GM23248 (cell line): ENCODE results near the gene PIP4K2A.
"Not testable (repeated sequence)": the region's sequence is repeated elsewhere in the genome, so short reads cannot be mapped to it uniquely, and the experiment has no call there.

ENCODE experiments used
- EZH2 ChIP-seq: fragments of 200-600 bp; sonication (generic); IDR thresholded peaks from 2 replicates; pipeline ENCODE4 v1.6.1; 2018; ENCODE audit warnings: antibody characterized with exemption, mild to moderate bottlenecking; ENCODE audit not compliant: insufficient read depth, poor library complexity, severe bottlenecking
- EZH2phosphoT487 ChIP-seq: fragments of 200-600 bp; sonication (generic); IDR thresholded peaks from 2 replicates; pipeline ENCODE4 v1.6.1; 2018; ENCODE audit warnings: antibody characterized with exemption, moderate library complexity, mild to moderate bottlenecking, low read depth; ENCODE audit not compliant: insufficient read depth

DNA sequence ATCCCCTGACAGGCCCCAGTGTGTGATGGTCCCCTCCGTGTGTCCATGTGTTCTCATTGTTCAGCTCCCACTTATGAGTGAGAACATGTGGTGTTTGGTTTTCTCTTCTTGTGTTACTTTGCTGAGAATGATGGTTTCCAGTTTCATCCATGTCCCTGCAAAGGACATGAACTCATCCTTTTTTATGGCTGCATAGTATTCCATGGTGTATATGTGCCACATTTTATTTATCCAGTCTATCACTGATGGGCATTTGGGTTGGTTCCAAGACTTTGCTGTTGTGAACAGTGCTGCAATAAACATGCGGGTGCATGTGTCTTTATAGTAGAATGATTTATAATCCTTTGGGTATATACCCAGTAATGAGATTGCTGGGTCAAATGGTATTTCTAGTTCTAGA is 206.2 kb downstream of the PIP4K2A start:
- not testable (repeated sequence) for TF ChIP-seq EZH2, EZH2phosphoT487
